K562 (cell line): ENCODE results near the gene RBBP8. TPM values are rescaled to one million over a fixed set of nuclear protein-coding genes. Genes with fewer than 3 reads are reported as not detected.

Source experiments
- ATAC-seq: fragments of 200-7000 bp; cut with Tn5 transposase; 3 replicates; pipeline ENCODE4 v1.9.1; 2020; ENCODE audit warnings: moderate library complexity
- BruUV-seq: library from RNA; stranded (reverse); fragments of 400-500 nt; replicated peaks from 2 replicates; lab custom pipeline; 2021; lab: Mats Ljungman, UMichigan
- CTCF ChIA-PET: fragments of 300-600 bp; formaldehyde crosslinking; extraction: SDS; loops from one replicate; lab custom pipeline; 2021; ENCODE audit warnings: low intra/inter-chr PET ratio; lab: Yijun Ruan, JAX
- POLR2A ChIA-PET: fragments of 300-600, 350-650 bp; sonication (Branson Sonifier 250); formaldehyde crosslinking; extraction: SDS; loops from one replicate; lab custom pipeline; 2021; ENCODE audit warnings: antibody characterized with exemption, inconsistent platforms; lab: Yijun Ruan, JAX
- DNase-seq, 4 experiments: peaks; one replicate each; pipeline versions ENCODE4 v3.0.0 to v3.0.0-alpha.2; 2011 to 2018; ENCODE audit warnings: low spot score in 3 of 4, mixed read lengths in 3 of 4; ENCODE audit errors: extremely low read depth in 1 of 4
- FAIRE-seq: peaks from 2 replicates; lab custom pipeline; 2011; peaks lifted over from hg19 to GRCh38; lab: Jason Lieb, UNC
- H2AFZ ChIP-seq: 2 replicates; pipeline ENCODE4 v1.6.0; 2011; ENCODE audit warnings: low read depth, low read length, control low read depth, inconsistent platforms
- H3K27ac ChIP-seq: fragments of 200-600 bp; 3 replicates; pipeline ENCODE4 v1.8.0; 2011; ENCODE audit warnings: low read depth, mild to moderate bottlenecking, control low read depth, inconsistent platforms, low read length, moderate library complexity, mixed read lengths; ENCODE audit errors: extremely low read depth
- H3K27me3 ChIP-seq, 2 experiments: fragments of 300-600 bp in 1 of 2; 2 replicates in 1 of 2; 3 replicates in 1 of 2; pipeline versions ENCODE4 v1.6.0 to v1.8.0; 2011; ENCODE audit warnings: inconsistent platforms in 2 of 2, low read length in 2 of 2, mild to moderate bottlenecking in 1 of 2, mixed read lengths in 1 of 2, moderate library complexity in 1 of 2; ENCODE audit not compliant: control insufficient read depth in 2 of 2, insufficient read depth in 2 of 2
- H3K36me3 ChIP-seq: fragments of 300-600 bp; 3 replicates; pipeline ENCODE4 v1.8.0; 2011; ENCODE audit warnings: mild to moderate bottlenecking, low read length, inconsistent platforms; ENCODE audit not compliant: control insufficient read depth, insufficient read depth
- H3K4me1 ChIP-seq, 2 experiments: fragments of 200-600 bp in 1 of 2; replicated peaks in 1 of 2; 2 replicates in 1 of 2; 3 replicates in 1 of 2; pipeline versions ENCODE4 v1.5.1 to v1.8.0; 2011; ENCODE audit warnings: inconsistent platforms in 2 of 2, low read length in 2 of 2, mild to moderate bottlenecking in 1 of 2, mixed read lengths in 1 of 2, moderate library complexity in 1 of 2; ENCODE audit not compliant: control insufficient read depth in 2 of 2, insufficient read depth in 2 of 2
- H3K4me2 ChIP-seq: 2 replicates; pipeline ENCODE4 v1.6.1; 2011; ENCODE audit warnings: low read length, control low read depth, inconsistent platforms, mixed read lengths; ENCODE audit not compliant: insufficient read depth
- H3K4me3 ChIP-seq: fragments of 200-600 bp; sonication (generic), shearing (Covaris generic); 2 replicates; pipeline ENCODE4 v1.5.1; 2016; ENCODE audit warnings: control low read depth, inconsistent platforms
- H3K79me2 ChIP-seq: fragments of 200-600 bp; 3 replicates; pipeline ENCODE4 v1.8.0; 2011; ENCODE audit warnings: low read length, inconsistent platforms; ENCODE audit not compliant: control insufficient read depth, insufficient read depth
- H3K9ac ChIP-seq, 2 experiments: 2 replicates each; pipeline versions ENCODE4 v1.6.0 to v1.6.1; 2011; ENCODE audit warnings: low read depth in 2 of 2, low read length in 2 of 2, control low read depth in 1 of 2, inconsistent platforms in 1 of 2, mild to moderate bottlenecking in 1 of 2, mixed read lengths in 1 of 2; ENCODE audit not compliant: insufficient read depth in 1 of 2
- H3K9me1 ChIP-seq: one replicate; pipeline ENCODE4 v1.6.0; 2011; ENCODE audit warnings: inconsistent platforms, mild to moderate bottlenecking, low read length, moderate library complexity; ENCODE audit not compliant: control insufficient read depth, insufficient read depth
- H3K9me3 ChIP-seq: replicated peaks from 2 replicates; pipeline ENCODE4 v1.5.1; 2011; ENCODE audit warnings: low read depth, low read length, inconsistent platforms; ENCODE audit not compliant: control insufficient read depth, insufficient read depth
- H4K20me1 ChIP-seq: replicated peaks from 2 replicates; pipeline ENCODE4 v1.6.1; 2011; ENCODE audit warnings: low read length, inconsistent platforms, mixed read lengths; ENCODE audit not compliant: control insufficient read depth, insufficient read depth
- ATF3 ChIP-seq, 2 experiments: fragments of 450-650 bp in 1 of 2; sonication (generic) in 1 of 2; formaldehyde crosslinking in 1 of 2; IDR thresholded peaks in 1 of 2; conservative IDR thresholded peaks in 1 of 2; 2 replicates each; pipeline versions ENCODE4 v1.6.1 to v1.8.1; 2016 to 2023; ENCODE audit warnings: mild to moderate bottlenecking in 2 of 2, moderate library complexity in 2 of 2, inconsistent platforms in 1 of 2, missing genetic modification reagents in 1 of 2
- CAMTA2 ChIP-seq: fragments of 250-450 bp; sonication (Bioruptor Pico); conservative IDR thresholded peaks from 2 replicates; pipeline ENCODE4 v1.5.1; 2022
- E2F4 ChIP-seq: sonication (generic); formaldehyde crosslinking; IDR thresholded peaks from 2 replicates; pipeline ENCODE4 v1.8.0; 2022; ENCODE audit warnings: mild to moderate bottlenecking, low read depth, missing genetic modification reagents
- ELK1 ChIP-seq: sonication (generic); formaldehyde crosslinking; IDR thresholded peaks from 2 replicates; pipeline ENCODE4 v1.8.1; 2022; ENCODE audit warnings: missing genetic modification reagents
- GTF2E2 ChIP-seq: fragments of 200-800 bp; sonication (Bioruptor generic); IDR thresholded peaks from 2 replicates; pipeline ENCODE4 v1.6.1; 2016; ENCODE audit warnings: missing genetic modification characterization, missing compliant biosample characterization
- KLF16 ChIP-seq: IDR thresholded peaks from 2 replicates; pipeline ENCODE4 v1.6.1; 2016; ENCODE audit warnings: antibody characterized with exemption
- MNT ChIP-seq, 2 experiments: fragments of 450-650 bp; conservative IDR thresholded peaks; 2 replicates each; pipeline ENCODE4 v1.6.1; 2017; ENCODE audit warnings: mild to moderate bottlenecking in 2 of 2, moderate library complexity in 2 of 2
- SMARCC2 ChIP-seq: fragments of 450-650 bp; IDR thresholded peaks from 2 replicates; pipeline ENCODE4 v1.6.1; 2017; ENCODE audit warnings: antibody characterized with exemption, moderate library complexity, mild to moderate bottlenecking, low read depth
- ZZZ3 ChIP-seq: fragments of 450-650 bp; IDR thresholded peaks from 2 replicates; pipeline ENCODE4 v1.6.1; 2016; ENCODE audit warnings: antibody characterized with exemption, mild to moderate bottlenecking, moderate library complexity
- WGBS: fragments of 100-300 bp; shearing (Covaris generic); methylation state at CpG from one replicate; pipeline ENCODE4 v1.1.6; 2016; ENCODE audit warnings: low coverage, mixed read lengths; ENCODE audit not compliant: insufficient coverage; ENCODE audit errors: missing lambda C conversion rate; 5-methylcytosine and 5-hydroxymethylcytosine counted together
- in situ Hi-C: fragments of 300-500 bp; cut with MboI; formaldehyde crosslinking; loops from 4 replicates; pipeline ENCODE4 v1.15.0; 2018; ENCODE audit warnings: inconsistent platforms, mixed read lengths
- intact Hi-C: fragments of 100-400 bp; cut with micrococcal nuclease; formaldehyde crosslinking; loops from 2 replicates; pipeline ENCODE4 v1.14.2; 2022
- polyA plus RNA-seq, 8 experiments: library from polyadenylated mRNA; depleted of rRNA in 4 of 8; stranded (reverse) in 5 of 8; unstranded in 3 of 8; fragments of >200 nt; fragmentation: Nextera tagmentation in 2 of 8; fragmentation: Illumina TruSeq in 1 of 8; extraction: Ambion mirVana in 2 of 8; extraction: Trizol in 1 of 8; gene quantifications; 2 replicates each; pipeline versions ENCODE4 v1.2.1 to v1.2.3, GENCODE V29; 2011 to 2014; ENCODE audit warnings: inconsistent platforms in 1 of 8, missing spikeins in 1 of 8
- total RNA-seq, 7 experiments: library from RNA; depleted of rRNA in 6 of 7; stranded (reverse); fragments of >200 nt in 6 of 7; fragmentation: Illumina TruSeq in 2 of 7; extraction: Trizol in 2 of 7; gene quantifications; 2 replicates each; pipeline versions ENCODE4 v1.2.1 to v1.2.3, GENCODE V29; 2011 to 2021; ENCODE audit warnings: low replicate concordance in 1 of 7

RBBP8 gene
- total and polyA plus RNA-seq, 9 of the 15 experiments (the other 6 are each of a cell fraction or from before 2014, with no cell fraction given): 28.4 to 63.1 (median 48.9) TPM

GRCh38 chr18:23059541-23060465, 126.7 kb downstream of the RBBP8 start:
- peak; percentile 23 for FAIRE-seq
- no peak overlapping the region for H3K9ac ChIP-seq
- H3K4me2 ChIP-seq: no peak overlapping the region
- H3K4me1 ChIP-seq: no peaks in the 10 kb centered on the region
- no peak overlapping the region for H2AFZ ChIP-seq
- DNase-seq: no peak
- H3K4me3 ChIP-seq: no peak overlapping the region
- no peaks in the 10 kb centered on the region for H3K36me3 ChIP-seq
- intact Hi-C loops: no loop called here
- no peaks in the 10 kb centered on the region for H3K9me1 ChIP-seq
- TF ChIP-seq ELK1 (CRISPR knock-in tag) (no peak), ZZZ3 (no peak), SMARCC2 (no peak), GTF2E2 (tag) (no peak), CAMTA2 (CRISPR knock-in tag) (no peak), KLF16 (no peak), ATF3 (IDR thresholded peaks at IDR 0.05) (no peak), ATF3 (CRISPR knock-in tag; conservative IDR thresholded peaks at IDR 0.05) (no peak), MNT (conservative IDR thresholded peaks at IDR 0.05) (no peak), E2F4 (CRISPR knock-in tag) (no peak)
- ChIA-PET POLR2A (no interaction called here), CTCF (no interaction called here)
- H3K9me3 ChIP-seq: peaks cover 4% of the 10 kb centered on the region; the same call in 1 of the 2 replicates
- WGBS: 3% methylated on average over 9 of the region's 9 CpGs
- H4K20me1 ChIP-seq: no peaks in the 10 kb centered on the region
- H3K27ac ChIP-seq: no peak overlapping the region
- peaks cover 20 to 24% of the 10 kb centered on the region in 2 experiments for H3K27me3 ChIP-seq
- ATAC-seq: no peak
- H3K79me2 ChIP-seq: no peaks in the 10 kb centered on the region
- BruUV-seq: no TSS peak
- in situ Hi-C loops: no loop called here
